ENCODE measurements around the gene SRSF1. TPM values are rescaled to one million over a fixed set of nuclear protein-coding genes. Genes with fewer than 3 reads are reported as not detected.
"Not testable (repeated sequence)": the region's sequence is repeated elsewhere in the genome, so short reads cannot be mapped to it uniquely, and the experiment has no call there.

The SRSF1 gene
- total and polyA plus RNA-seq, 2 of the 4 experiments (the other 2 are of a cell fraction): 190 to 357 TPM

DNA sequence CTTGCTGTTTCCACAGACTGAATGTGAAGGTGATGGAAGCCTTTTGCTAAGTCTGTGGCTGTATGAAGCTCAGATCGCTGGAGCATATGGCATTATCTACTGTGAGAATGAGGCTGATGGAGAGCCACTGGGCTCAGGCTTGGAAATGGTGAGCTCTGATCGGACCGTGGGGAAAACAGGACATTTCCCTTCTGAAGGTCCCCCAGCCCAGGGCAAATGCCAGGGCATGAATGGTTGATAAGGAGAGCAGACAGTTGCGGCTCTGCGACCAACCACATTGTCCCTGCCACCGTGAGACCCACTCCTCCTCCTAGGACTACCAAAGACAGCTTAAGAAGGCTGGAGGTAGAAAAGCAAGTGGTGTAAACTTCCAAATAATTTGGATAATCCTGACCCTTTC lies 47.1 kb downstream of the SRSF1 start:
- Histone ChIP-seq H4K5ac (ENCODE audit: low read depth, low read length) (no peak overlapping the region), H2AK5ac (ENCODE audit: low read depth, low read length) (no peak overlapping the region), H3K9me3 (ENCODE audit: control insufficient read depth, insufficient read depth, low read length) (no peaks in the 10 kb centered on the region), H3K79me1 (ENCODE audit: low read depth in 1 of 2, low read length in 2 of 2) (peaks cover 0 to 8% of the 10 kb centered on the region in 2 experiments; a peak in 2 of 4 replicates), H3K36me3 (ENCODE audit: control insufficient read depth, insufficient read depth, low read length) (no peaks in the 10 kb centered on the region), H3K18ac (ENCODE audit: low read depth, low read length) (no peak overlapping the region), H3K4me2 (ENCODE audit: low read depth, low read length) (no peak overlapping the region), H3K56ac (ENCODE audit: extremely low read depth, insufficient read depth, low read length) (no peak overlapping the region), H3K4ac (ENCODE audit: low read depth, low read length) (no peak overlapping the region; the same call in 1 of the 2 replicates), H3K4me3 (ENCODE audit: insufficient read depth, low read depth, low read length) (no peak overlapping the region), H3K27me3 (ENCODE audit: control insufficient read depth, insufficient read depth, low read length) (no peaks in the 10 kb centered on the region), H2BK120ac (ENCODE audit: low read depth, low read length) (no peak overlapping the region), H3K9me1 (ENCODE audit: insufficient read depth, low read length) (no peaks in the 10 kb centered on the region; the same call in none of the 2 replicates), H3K4me1 (ENCODE audit: control insufficient read depth, insufficient read depth, low read length) (peaks cover 9% of the 10 kb centered on the region), H2BK15ac (ENCODE audit: low read depth, low read length) (no peak overlapping the region), H2AFZ (replicated peaks; ENCODE audit: low read length, poor library complexity) (no peak overlapping the region), H3K9ac (ENCODE audit: low read depth, low read length) (no peak overlapping the region), H3K23ac (ENCODE audit: low read depth, low read length) (peak overlapping the region; percentile 28; the same call in 1 of the 2 replicates), H4K20me1 (ENCODE audit: insufficient read depth, low read length) (no peaks in the 10 kb centered on the region), H3K27ac (ENCODE audit: insufficient read depth, low read length) (no peak overlapping the region), H3K14ac (replicated peaks; ENCODE audit: low read depth, low read length) (no peak overlapping the region), H2BK20ac (ENCODE audit: low read depth, low read length) (no peak overlapping the region), H2AK9ac (replicated peaks; ENCODE audit: low read depth, low read length, poor library complexity) (peak overlapping the region; percentile 82), H2BK5ac (ENCODE audit: low read depth, low read length, poor library complexity, severe bottlenecking) (no peak overlapping the region), H4K91ac (ENCODE audit: insufficient read depth, low read depth, low read length) (no peak overlapping the region), H4K8ac (ENCODE audit: low read depth in 2 of 2, low read length in 2 of 2) (no peak overlapping the region)
- no peak for ATAC-seq (ENCODE audit: low read depth)
- TF ChIP-seq, protein P1, sequence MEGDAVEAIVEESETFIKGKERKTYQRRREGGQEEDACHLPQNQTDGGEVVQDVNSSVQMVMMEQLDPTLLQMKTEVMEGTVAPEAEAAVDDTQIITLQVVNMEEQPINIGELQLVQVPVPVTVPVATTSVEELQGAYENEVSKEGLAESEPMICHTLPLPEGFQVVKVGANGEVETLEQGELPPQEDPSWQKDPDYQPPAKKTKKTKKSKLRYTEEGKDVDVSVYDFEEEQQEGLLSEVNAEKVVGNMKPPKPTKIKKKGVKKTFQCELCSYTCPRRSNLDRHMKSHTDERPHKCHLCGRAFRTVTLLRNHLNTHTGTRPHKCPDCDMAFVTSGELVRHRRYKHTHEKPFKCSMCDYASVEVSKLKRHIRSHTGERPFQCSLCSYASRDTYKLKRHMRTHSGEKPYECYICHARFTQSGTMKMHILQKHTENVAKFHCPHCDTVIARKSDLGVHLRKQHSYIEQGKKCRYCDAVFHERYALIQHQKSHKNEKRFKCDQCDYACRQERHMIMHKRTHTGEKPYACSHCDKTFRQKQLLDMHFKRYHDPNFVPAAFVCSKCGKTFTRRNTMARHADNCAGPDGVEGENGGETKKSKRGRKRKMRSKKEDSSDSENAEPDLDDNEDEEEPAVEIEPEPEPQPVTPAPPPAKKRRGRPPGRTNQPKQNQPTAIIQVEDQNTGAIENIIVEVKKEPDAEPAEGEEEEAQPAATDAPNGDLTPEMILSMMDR (conservative IDR thresholded peaks at IDR 0.05; ENCODE audit: low read depth, low read length): no peak
- TF ChIP-seq POLR2A (IDR thresholded peaks at IDR 0.05; ENCODE audit: low read depth, low read length): no peak
- TF ChIP-seq, protein P2, sequence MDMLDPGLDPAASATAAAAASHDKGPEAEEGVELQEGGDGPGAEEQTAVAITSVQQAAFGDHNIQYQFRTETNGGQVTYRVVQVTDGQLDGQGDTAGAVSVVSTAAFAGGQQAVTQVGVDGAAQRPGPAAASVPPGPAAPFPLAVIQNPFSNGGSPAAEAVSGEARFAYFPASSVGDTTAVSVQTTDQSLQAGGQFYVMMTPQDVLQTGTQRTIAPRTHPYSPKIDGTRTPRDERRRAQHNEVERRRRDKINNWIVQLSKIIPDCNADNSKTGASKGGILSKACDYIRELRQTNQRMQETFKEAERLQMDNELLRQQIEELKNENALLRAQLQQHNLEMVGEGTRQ (IDR thresholded peaks at IDR 0.05; ENCODE audit: low read depth, low read length): no peak
- no peak for TF ChIP-seq NFE2L2 (IDR thresholded peaks at IDR 0.05; ENCODE audit: low read depth, low read length)
- no peak for TF ChIP-seq RCOR1 (IDR thresholded peaks at IDR 0.05; ENCODE audit: insufficient replicate concordance, low read length)
- TF ChIP-seq MAZ (IDR thresholded peaks at IDR 0.05; ENCODE audit: borderline replicate concordance, low read depth, low read length): no peak
- in situ Hi-C loops (cut with MboI; ENCODE audit: low sequenced_read_pairs) (no loop called here), intact Hi-C loops (cut with micrococcal nuclease) (no loop called here), dilution Hi-C loops (cut with HindIII; ENCODE audit: low sequenced_read_pairs, unreplicated experiment) (no loop called here)
- CTCF ChIA-PET: interaction anchor here (0.6 kb wide), 1 partner anchor 53 kb away, joined by 3 read pairs; no protein-coding TSS in a partner anchor
- BruUV-seq (replicated peaks): no TSS peak
- POLR2A ChIA-PET (ENCODE audit: unreplicated experiment): no interaction called here
- no CpG with 5 or more reads among the region's 6 CpGs for WGBS, 2 experiments (ENCODE audit: extremely low coverage in 2 of 2, insufficient read length in 1 of 2)
- DNase-seq: no peak

DNA sequence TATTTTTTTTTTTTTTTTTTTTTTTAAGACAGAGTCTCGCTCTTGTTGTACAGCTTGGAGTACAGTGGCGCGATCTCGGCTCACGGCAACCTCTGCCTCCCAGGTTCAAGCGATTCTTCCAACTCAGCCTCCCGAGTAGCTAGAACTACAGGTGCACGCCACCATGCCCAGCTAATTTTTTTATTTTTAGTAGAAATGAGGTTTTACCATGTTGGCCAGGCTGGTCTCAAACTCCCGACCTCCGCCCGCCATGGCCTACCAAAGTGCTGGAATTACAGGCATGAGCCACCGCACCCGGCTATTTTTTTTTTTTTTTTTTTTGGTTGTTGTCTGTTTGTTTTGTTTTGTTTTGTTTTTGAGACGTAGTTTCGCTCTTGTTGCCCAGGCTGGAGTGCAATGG lies 48.7 kb downstream of the SRSF1 start:
- CTCF ChIA-PET: not testable (repeated sequence)
- no CpG with 5 or more reads among the region's 15 CpGs for WGBS, 2 experiments (ENCODE audit: extremely low coverage in 2 of 2, insufficient read length in 1 of 2)

More for the DNA sequence above, 48.7 kb downstream of the SRSF1 start:
- H3K9ac ChIP-seq (ENCODE audit: low read depth, low read length); H2BK5ac ChIP-seq (ENCODE audit: low read depth, low read length, poor library complexity, severe bottlenecking); H2BK20ac ChIP-seq (ENCODE audit: low read depth, low read length); H3K18ac ChIP-seq (ENCODE audit: low read depth, low read length); H3K27me3 ChIP-seq (ENCODE audit: control insufficient read depth, insufficient read depth, low read length); H3K27ac ChIP-seq (ENCODE audit: insufficient read depth, low read length); H4K8ac ChIP-seq (ENCODE audit: low read depth in 2 of 2, low read length in 2 of 2); H3K36me3 ChIP-seq (ENCODE audit: control insufficient read depth, insufficient read depth, low read length); ATAC-seq (ENCODE audit: low read depth); H2BK15ac ChIP-seq (ENCODE audit: low read depth, low read length); H3K4me3 ChIP-seq (ENCODE audit: insufficient read depth, low read depth, low read length); H3K9me3 ChIP-seq (ENCODE audit: control insufficient read depth, insufficient read depth, low read length); H2AFZ ChIP-seq (replicated peaks; ENCODE audit: low read length, poor library complexity); H4K20me1 ChIP-seq (ENCODE audit: insufficient read depth, low read length); dilution Hi-C loops (cut with HindIII; ENCODE audit: low sequenced_read_pairs, unreplicated experiment); H3K14ac ChIP-seq (replicated peaks; ENCODE audit: low read depth, low read length); DNase-seq; in situ Hi-C loops (cut with MboI; ENCODE audit: low sequenced_read_pairs); H2AK5ac ChIP-seq (ENCODE audit: low read depth, low read length); H2BK120ac ChIP-seq (ENCODE audit: low read depth, low read length); H3K4me2 ChIP-seq (ENCODE audit: low read depth, low read length); H2AK9ac ChIP-seq (replicated peaks; ENCODE audit: low read depth, low read length, poor library complexity); POLR2A ChIA-PET (ENCODE audit: unreplicated experiment); BruUV-seq (replicated peaks); H3K4ac ChIP-seq (ENCODE audit: low read depth, low read length); H4K5ac ChIP-seq (ENCODE audit: low read depth, low read length); H4K91ac ChIP-seq (ENCODE audit: insufficient read depth, low read depth, low read length); H3K23ac ChIP-seq (ENCODE audit: low read depth, low read length); intact Hi-C loops (cut with micrococcal nuclease); H3K56ac ChIP-seq (ENCODE audit: extremely low read depth, insufficient read depth, low read length); H3K9me1 ChIP-seq (ENCODE audit: insufficient read depth, low read length): not testable (repeated sequence)
- Histone ChIP-seq H3K79me1 (ENCODE audit: low read depth in 1 of 2, low read length in 2 of 2) (peaks cover 7 to 21% of the 10 kb centered on the region in 2 experiments), H3K4me1 (ENCODE audit: control insufficient read depth, insufficient read depth, low read length) (peaks cover 14% of the 10 kb centered on the region)

Measured in IMR-90 (cell line).